DMS153 treated with DMSO at 0.1 percent for 48 hours (cell line): ENCODE results near the gene RCC2.
"Not testable (repeated sequence)": the region's sequence is repeated elsewhere in the genome, so short reads cannot be mapped to it uniquely, and the experiment has no call there.

Experiments
- DNase-seq: peaks from one replicate; lab custom pipeline; 2025; ENCODE audit not compliant: unreplicated experiment; lab: John Stamatoyannopoulos, UW

The RCC2 gene

DNA sequence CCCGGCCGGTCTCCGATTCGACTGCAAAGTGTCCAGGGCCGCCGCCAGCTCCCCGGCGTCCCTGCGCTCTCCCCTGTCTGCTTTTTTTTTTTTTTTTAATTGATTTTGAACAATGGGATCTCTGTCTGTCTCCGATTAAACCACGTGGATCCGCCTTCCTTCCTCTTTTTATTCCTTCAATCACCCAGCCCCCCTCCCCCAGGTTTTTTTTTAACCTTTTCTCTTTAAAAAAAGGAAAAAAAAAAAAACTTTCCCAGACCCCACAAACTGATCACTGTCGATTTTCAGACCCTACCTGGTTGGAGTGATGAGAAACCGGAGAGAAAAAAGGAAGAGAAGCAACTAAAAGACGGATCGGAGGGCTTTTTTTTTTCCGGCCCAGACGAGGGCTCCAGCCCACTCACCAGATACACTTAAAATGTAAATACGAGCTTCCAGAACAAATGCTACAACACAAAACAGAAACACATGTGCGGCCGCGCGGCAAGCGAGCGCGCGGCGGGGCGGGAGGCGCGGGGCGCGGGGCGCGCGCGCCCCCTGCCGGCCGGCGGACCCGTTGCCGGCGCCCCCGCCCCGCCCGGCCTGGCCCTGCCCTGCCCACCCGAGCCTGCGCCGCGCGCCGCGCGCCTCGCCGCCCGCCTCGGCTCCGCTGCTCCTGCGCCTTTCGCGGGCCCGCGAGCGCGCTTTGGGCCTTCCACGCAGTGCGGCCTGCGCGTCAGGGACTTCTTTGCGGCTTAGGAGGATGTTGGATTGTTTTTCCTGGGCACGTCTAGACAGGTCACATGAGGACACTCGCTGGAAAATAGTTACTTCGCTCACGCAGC lies at the start of gene RCC2:
Gene RCC2 (minus strand): TSS at position 428 of the 824 bp plus-strand sequence. CDS start 1,163 bp downstream, outside the sequence.
- peak; percentile 66 for DNase-seq

DNA sequence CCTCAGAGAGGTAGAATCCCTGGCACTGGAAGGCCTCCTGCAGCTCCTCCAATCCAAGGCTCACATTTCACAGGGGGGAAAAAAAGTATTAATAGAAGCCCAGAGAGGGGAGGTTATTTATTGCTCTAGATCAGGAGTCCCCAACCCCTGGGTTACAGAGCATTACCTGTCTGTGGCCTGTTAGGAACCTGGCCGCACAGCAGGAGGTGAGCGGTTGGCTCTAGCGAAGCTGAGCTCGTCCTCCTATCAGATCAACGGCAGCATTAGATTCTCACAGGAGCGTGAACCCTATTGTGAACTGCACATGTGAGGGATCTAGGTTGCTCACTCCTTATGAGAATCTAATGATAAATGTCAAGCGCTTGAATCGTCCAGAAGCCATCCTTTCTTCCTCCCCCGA lies 46.8 kb upstream of the RCC2 start:
- DNase-seq, result no peak

DNA sequence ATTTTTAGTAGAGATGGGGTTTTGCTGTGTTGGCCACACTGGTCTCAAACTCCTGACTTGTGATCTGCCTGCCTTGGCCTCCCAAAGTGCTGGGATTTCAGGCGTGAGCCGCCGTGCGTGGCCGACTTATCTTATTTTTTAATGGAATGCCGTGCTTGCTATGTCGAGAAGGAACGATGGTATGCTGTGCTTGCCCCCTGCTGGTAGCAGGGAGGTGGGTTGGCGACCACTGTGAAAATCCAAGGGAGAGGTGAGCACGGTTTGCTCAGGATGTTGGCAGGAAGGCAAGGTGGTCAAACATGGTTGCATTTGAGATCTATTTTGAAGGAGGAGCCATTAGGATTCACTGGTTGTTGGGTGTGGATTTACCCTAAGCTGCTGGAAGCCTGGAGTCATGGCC lies 45.8 kb upstream of the RCC2 start:
- DNase-seq, result no peak

DNA sequence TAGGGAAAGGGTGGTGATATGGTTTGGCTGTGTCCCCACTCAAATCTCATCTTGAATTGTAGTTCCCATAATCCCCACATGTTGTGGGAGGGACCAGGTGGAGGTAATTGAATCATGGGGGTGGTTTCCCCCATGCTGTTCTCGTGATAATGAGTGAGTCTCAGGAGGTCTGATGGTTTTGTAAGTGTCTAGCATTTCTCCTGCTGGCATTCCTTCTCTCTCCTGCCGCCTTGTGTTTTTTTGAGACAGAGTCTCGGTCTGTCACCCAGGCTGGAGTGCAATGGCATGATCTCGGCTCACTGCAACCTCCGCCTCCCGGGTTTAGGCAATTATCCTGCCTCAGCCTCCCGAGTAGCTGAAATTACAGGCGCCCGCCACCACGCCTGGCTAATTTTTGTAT lies 42.5 kb upstream of the RCC2 start:
- DNase-seq, result not testable (repeated sequence)

DNA sequence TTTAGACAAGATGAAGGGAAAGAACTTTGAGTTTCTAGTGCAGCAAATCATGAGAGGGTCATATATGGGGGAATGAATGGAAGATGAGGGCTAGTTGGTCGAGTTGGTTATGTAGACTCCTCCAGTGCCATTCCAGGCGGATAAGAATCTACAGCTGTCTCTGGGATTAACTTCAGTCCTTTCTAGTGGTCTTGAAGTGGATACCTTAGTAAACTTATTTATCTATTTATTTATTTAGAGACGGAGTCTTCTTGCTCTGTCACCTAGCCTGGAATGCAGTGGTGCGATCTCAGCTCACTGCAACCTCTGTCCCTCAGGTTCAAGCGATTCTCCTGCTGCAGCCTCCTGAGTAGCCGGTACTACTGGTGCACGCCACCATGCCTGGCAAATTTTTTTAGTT lies 41.4 kb upstream of the RCC2 start:
- no peak for DNase-seq

DNA sequence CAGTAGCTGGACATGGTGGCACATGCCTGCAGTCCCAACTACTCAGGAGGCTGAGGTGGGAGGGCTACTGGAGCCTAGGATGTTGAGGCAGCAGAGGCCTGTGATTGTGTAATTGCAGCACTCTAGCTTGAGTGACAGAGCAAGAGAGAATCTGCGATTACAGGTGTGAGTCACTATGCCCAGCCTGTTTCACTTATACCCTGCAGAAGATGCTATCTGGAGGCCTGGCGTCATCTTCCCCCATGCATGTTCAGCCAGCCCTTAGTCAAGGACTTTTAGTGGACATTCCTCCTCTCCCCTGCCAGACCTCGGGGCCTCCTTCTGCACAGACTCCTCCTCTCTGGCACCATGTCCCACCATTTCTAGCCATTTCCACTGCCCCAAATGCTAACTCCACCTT lies 36.3 kb upstream of the RCC2 start:
- no peak for DNase-seq

DNA sequence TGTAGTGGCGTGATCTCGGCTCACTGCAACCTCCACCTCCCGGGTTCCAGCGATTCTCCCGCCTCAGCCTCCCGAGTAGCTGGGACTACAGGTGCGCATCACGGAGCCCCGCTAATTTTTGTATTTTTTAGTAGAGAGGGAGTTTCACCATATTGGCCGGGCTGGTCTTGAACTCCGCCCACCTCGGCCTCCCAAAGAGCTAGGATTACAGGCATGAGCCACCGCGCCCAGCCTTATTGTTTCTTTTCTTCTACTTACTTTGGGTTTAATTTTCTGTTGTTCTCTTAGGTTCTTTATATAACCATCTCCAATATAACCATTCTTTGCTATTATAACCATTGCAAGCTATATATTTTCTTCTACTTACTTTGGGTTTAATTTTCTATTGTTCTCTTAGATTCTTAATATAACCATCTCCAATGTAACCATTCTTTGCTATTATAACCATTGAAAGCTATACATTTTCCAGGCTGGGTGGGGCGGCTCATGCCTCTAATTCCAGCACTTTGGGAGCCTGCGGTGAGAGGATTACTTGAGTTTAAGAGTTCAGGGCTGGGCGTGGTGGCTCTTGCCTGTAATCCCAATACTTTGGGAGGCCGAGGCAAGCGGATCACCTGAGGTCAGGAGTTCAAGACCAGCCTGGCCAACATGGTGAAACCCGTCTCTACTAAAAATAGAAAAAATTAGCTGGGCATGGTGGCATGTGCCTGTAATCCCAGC lies 35.5 kb upstream of the RCC2 start:
- not testable (repeated sequence) for DNase-seq

DNA sequence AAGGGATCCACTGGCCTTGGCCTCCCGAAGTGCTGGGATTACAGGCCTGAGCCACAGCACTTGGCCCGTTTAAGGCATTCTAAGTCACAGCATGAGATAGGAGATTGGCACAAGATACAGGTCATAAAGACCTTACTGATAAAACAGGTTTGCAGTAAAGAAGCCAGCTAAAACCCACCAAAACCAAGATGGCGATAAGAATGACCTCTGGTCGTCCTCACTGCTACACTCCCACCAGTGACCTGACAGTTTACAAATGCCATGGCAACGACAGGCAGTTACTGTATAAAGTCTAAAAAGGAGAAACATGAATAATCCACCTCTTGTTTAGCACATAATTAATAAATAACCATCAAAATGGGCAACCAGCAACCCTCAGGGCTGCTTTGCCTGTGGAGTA lies 33.3 kb upstream of the RCC2 start:
- DNase-seq, result no peak

DNA sequence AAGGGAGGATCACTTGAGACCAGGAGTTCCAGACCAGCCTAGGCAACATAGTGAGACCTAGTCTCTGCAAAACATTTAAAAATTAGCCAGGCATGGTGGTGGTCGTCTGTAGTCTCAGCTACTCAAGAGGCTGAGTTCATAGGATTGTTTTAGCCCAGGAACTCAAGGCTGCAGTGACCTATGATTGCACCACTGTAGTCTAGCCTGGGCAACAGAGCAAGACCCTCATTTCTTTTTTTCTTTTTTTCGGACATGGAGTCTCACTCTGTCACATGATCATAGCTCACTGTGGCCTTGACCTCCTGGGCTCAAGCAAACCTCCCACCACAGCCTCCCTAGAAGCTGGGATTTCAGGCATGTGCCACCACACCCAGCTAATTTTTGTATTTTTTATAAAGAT lies 31.9 kb upstream of the RCC2 start:
- DNase-seq, result no peak

DNA sequence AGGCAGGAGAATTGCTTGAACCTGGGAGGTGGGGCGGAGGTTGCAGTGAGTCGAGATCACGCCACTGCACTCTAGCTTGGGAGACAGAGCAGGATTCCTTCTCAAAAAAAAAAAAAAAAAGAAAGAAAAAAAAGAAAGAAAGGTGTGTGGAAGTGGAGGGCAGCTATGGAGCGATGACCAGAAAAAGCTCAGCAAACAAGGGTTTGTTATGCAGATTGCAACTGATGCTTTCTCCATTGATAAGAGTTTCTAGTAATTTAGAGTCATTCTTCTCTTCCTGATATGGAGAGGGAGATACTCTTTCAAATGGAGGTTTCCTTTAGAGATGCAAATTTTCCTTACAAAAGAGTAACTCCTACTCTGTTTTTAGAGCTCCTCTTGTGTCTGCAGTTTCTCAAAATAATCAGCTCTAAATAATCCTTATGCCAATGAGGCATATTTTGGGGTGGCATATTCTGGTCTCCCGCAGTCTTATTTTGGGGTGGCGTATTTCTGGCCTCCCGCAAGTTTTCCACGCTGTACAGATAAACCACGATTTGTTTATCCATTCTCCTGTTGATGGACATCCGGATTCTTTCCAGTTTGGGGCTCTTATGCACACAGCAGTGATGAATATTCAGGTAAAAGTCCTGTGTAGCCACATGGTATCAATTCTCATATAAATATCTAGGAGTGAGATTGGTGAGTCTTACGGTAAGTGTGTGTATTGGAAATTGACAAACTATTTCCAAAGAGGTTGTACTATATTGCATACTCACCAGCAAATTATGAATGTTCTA lies 30.7 kb upstream of the RCC2 start:
- no peak for DNase-seq

DNA sequence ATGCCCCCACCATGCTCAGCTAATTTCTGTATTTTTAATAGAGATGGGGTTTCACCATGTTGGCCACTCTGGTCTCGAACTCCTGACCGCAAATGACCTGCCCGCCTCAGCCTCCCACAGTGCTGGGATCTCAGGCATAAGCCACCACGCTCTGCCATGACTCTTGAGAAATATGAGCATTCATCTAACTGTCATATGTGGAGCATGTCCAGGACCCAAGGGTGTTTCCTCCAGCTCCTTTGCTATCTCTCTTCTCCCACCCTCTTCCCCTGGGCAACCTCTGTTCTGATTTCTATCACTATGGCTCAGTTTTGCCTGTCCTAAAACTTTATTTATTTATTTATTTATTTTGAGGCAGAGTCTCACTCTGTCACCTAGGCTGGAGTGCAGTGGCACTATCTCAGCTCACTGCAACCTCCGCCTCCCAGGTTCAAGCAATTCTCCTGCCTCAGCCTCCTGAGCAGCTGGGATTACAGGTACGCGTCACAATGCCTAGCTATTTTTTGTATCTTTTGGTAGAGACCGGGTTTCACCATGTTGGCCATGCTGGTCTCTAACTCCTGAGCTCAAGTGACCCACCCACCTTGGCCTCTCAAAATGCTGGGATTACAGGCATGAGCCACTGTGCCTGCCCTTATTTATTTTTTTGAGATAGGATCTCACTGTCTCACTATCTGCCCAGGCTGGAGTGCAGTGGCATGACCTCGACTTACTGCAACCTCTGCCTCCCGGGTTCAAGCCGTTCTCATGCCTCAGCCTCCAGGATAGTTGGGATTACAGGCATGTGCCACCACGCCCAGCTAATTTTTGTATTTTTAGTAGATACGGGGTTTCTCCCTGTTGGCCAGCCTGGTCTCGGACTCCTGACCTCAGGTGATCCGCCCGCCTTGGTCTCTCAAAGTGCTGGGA lies 29.1 kb upstream of the RCC2 start:
- not testable (repeated sequence) for DNase-seq

DNA sequence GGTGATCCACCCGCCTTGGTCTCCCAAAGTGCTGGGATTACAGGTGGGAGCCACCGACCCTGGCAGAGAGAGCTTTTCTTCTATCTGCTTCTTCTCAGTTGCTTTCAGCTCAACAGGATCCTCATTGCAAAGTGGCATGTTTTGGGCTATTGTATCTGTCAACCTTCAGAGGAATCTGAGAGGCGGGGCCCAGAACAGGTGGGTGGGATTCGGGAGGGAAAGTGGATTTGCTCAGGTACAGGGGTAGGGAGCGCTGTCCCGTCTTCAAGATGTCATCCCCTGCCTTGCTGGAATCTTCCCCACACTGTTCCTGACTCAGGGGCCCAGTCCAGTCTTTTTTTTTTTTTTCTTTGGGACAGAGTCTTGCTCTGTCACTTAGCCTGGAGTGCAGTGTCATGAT lies 26.9 kb upstream of the RCC2 start:
- no peak for DNase-seq

DNA sequence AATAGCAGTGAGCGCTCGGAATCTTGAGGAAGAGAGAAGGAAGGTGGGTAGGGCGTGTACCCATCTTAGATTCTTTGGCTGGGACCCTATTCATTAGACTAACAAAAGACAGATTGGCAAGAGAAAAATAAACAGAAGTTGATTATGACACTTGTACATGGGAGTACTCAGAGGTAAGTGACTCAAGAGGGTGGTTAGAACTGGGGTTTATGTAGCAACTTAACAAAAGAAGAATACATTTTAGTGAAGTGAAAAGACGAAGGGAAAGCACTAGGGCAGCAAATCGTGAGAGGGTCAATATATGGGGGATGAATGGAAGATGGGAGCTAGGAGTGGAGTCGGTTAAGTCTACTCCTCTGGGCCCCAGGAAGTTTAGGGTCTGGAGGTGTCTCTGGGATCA lies 25.8 kb upstream of the RCC2 start:
- DNase-seq, result no peak

DNA sequence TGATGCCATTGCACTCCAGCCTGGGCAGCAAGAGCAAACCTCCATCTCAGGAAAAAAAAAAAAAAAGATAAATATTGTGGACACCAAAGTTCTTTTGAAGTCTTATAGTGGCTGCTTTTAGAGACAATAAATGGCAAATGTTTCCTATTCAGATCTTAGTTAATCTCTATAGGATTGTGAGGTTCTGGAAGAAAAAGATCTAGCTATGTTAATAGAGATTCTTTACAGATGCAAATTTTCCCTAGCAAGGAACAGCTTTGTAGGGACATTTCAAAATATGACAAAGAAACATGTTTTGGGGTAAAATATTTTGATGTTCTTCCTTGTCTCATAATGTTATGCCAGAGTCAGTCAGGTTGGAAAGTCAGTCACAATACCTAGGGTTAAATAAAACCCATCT lies 24.5 kb upstream of the RCC2 start:
- DNase-seq, result no peak

DNA sequence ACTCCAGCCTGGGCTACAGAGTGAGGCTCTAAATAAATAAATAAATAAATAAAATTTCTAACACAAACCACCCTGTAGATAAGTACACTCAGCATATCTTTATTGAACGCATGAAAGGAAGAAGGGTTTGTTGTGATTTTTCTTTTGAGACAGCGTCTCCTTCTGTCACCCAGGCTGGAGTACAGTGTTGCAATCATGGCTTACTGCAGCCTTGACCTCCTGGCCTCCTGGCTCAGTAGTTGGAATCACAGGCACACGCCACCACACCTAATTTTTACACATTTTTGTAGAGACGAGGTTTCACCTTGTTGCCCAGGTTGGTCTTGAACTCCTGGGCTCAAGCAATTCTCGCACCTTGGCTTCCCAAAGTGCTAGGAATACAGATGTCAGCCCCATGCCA lies 23.2 kb upstream of the RCC2 start:
- no peak for DNase-seq

DNA sequence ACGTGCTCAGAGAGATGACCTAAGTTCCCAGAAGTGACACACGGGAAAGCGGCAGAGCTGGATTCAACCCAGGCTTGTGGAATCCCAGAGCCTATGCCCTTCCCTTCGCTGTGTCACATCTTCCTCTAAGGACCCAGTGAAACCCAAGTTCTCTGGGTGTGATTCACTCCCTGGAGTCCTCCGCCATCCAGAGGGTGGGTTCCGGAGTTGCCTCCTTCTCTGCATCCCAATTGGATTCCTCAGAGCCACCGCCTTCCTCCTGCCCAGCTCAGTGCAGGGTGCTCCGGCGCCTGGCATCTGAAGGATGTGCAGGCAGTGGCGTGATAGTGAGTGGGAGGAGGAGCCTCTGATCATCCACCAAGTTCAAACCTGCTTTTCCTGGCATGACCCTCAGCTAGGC lies 20.7 kb upstream of the RCC2 start:
- no peak for DNase-seq

DNA sequence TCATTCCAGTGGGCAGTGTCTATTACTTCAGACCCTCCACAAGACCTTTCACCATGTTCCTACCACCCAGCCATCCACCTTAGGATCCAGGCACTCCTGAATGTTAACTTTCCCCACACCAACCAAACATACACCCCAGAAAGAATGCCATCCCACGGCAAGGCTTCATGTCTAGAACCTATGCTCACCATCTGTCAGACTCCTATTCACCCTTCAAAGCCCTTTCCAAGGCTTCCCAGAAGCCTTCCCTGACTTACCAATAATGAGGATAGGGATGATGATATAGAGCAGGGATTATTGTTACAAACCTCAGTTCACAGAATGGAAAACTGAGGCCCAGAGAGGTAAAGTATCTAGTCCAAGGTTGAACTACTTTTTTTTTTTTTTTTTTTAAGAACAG lies 19.3 kb upstream of the RCC2 start:
- DNase-seq, result no peak

DNA sequence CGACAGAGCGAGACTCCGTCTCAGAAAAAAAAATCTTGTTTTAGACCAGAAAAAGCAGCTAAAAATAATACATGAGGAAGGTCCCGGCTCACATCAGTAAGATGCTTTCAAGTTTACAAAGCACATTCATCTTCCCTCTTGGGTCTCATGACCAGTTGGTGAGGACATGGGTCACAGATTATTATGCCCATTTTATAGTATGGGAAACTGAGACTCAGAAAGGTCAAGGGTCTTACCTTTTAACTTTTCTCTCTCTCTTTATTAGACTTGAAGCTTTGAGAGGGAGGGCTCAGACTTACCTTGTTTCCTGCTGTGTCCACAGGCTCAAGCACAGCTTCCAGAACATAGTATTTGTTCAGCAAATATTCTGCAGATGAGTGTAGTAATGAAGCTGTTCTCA lies 13.2 kb upstream of the RCC2 start:
- no peak for DNase-seq

DNA sequence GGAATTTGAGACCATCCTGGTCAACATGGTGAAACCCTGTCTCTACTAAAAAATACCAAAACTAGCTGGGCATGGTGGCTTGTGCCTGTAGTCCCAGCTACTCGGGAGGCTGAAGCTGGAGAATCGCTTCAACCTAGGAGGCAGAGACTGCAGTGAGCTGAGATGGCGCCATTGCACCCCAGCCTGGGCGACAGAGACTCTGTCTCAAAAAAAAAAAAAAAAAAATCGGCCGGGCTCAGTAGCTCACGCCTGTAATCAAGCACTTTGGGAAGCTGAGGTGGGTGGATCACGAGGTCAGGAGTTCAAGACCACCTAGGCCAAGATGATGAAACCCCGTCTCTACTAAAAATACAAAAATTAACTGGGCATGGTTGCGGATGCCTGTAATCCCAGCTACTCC lies 12.7 kb upstream of the RCC2 start:
- not testable (repeated sequence) for DNase-seq

DNA sequence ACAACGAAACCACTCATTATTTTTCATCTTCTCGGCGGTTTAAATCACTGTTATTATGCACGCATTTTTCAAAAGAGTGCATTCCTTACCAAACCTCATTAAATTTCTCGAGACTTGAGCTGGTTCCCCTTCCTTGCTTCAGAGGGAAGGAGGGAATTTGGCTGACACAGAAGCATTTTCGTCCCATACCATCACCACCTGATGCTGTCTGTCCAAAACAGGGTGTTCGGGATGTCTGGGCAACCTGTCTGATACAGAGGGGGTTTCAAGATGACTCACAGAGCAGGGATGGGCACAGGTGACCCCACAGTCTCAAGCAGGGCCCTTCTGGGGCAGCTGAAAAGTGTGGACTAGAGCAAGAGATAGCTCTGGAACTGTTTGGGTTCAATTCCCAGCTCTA lies 12.3 kb upstream of the RCC2 start:
- no peak for DNase-seq

DNA sequence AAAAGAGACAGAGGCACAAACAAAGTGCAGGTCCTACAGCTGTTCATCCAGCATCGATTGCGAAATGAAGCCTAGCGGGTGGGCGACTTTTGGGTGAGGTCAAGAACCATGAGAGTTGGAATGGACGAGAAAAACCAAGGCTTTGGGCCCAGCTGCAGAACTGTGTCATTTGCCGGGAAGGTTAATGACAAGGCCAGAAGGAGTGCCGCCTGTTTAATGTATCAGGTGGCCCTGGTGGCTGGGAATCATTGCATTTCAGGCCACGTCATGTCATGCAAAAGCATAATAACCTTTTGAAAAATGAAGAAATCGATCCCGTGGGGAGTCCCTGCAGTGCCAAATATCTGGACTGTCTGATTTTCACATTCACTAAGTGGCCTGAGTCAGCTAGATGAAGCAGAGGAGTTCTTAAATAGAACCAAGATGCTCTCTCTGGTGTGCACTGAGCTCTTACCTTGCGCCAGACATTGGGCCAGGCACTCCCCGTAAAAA lies 8.1 kb upstream of the RCC2 start:
- DNase-seq, result no peak
